Endothelial cell of umbilical vein (primary cell): ENCODE data around the gene PPP1R15B. TPM values are rescaled to one million over a fixed set of nuclear protein-coding genes. Genes with fewer than 3 reads are reported as not detected.

ENCODE experiments used
- BruUV-seq: library from RNA; stranded (reverse); fragments of 400-500 nt; replicated peaks from 2 replicates; lab custom pipeline; 2021; lab: Mats Ljungman, UMichigan
- CTCF ChIA-PET: fragments of 300-600, 350-600 bp; sonication (Branson Sonifier 250); formaldehyde crosslinking; loops from one replicate; lab custom pipeline; 2021; ENCODE audit warnings: antibody characterized with exemption, inconsistent platforms; lab: Charles Lee
- POLR2A ChIA-PET: fragments of 300-600, 350-600 bp; sonication (Branson Sonifier 250); formaldehyde crosslinking; loops from one replicate; lab custom pipeline; 2021; ENCODE audit warnings: antibody characterized with exemption, inconsistent platforms; lab: Charles Lee
- DNase-seq: peaks from one replicate; pipeline ENCODE4 v3.0.0-alpha.2; 2011; ENCODE audit warnings: low read depth, low spot score
- FAIRE-seq: peaks from 2 replicates; lab custom pipeline; 2011; peaks lifted over from hg19 to GRCh38; lab: Jason Lieb, UNC
- H2AFZ ChIP-seq: 2 replicates; pipeline ENCODE4 v1.6.0; 2012; ENCODE audit warnings: low read depth, low read length, control low read depth, inconsistent platforms
- H3K27ac ChIP-seq: 2 replicates; pipeline ENCODE4 v1.5.1; 2011; ENCODE audit warnings: low read depth, mild to moderate bottlenecking, control low read depth, low read length, moderate library complexity; ENCODE audit not compliant: insufficient read depth
- H3K27me3 ChIP-seq, 2 experiments: 2 replicates each; pipeline versions ENCODE4 v1.6.0 to v1.6.1; 2011; ENCODE audit warnings: low read length in 2 of 2, mixed read lengths in 1 of 2; ENCODE audit not compliant: control insufficient read depth in 2 of 2, insufficient read depth in 2 of 2
- H3K36me3 ChIP-seq, 2 experiments: 2 replicates in 1 of 2; 3 replicates in 1 of 2; pipeline ENCODE4 v1.5.1; 2011; ENCODE audit warnings: low read length in 2 of 2, mild to moderate bottlenecking in 1 of 2, moderate library complexity in 1 of 2; ENCODE audit not compliant: control insufficient read depth in 2 of 2, insufficient read depth in 2 of 2; ENCODE audit errors: extremely low read depth in 1 of 2
- H3K4me1 ChIP-seq: 3 replicates; pipeline ENCODE4 v1.5.1; 2011; ENCODE audit warnings: mild to moderate bottlenecking, low read length; ENCODE audit not compliant: control insufficient read depth, insufficient read depth; ENCODE audit errors: extremely low read depth
- H3K4me2 ChIP-seq: 2 replicates; pipeline ENCODE4 v1.6.1; 2011; ENCODE audit warnings: low read length, control low read depth, mixed read lengths; ENCODE audit not compliant: insufficient read depth
- H3K4me3 ChIP-seq, 3 experiments: fragments of 200-600 bp in 1 of 3; sonication (generic), shearing (Covaris generic) in 1 of 3; replicated peaks in 1 of 3; 2 replicates each; pipeline ENCODE4 v1.5.1; 2011 to 2016; ENCODE audit warnings: control low read depth in 3 of 3, low read length in 3 of 3, mild to moderate bottlenecking in 2 of 3, inconsistent platforms in 1 of 3, low read depth in 1 of 3, moderate library complexity in 1 of 3; ENCODE audit not compliant: insufficient read depth in 1 of 3
- H3K79me2 ChIP-seq: 2 replicates; pipeline ENCODE4 v1.6.0; 2012; ENCODE audit warnings: low read length, inconsistent platforms; ENCODE audit not compliant: control insufficient read depth, insufficient read depth
- H3K9ac ChIP-seq: replicated peaks from 2 replicates; pipeline ENCODE3; 2011; ENCODE audit warnings: low read length, control low read depth; ENCODE audit not compliant: insufficient read depth; ENCODE audit errors: extremely low read depth
- H3K9me1 ChIP-seq: replicated peaks from 3 replicates; pipeline ENCODE4 v1.6.0; 2011; ENCODE audit warnings: mild to moderate bottlenecking, low read length; ENCODE audit not compliant: control insufficient read depth, insufficient read depth; ENCODE audit errors: extremely low read depth
- H3K9me3 ChIP-seq: replicated peaks from 2 replicates; pipeline ENCODE4 v1.5.1; 2012; ENCODE audit warnings: low read length, inconsistent platforms; ENCODE audit not compliant: control insufficient read depth, insufficient read depth
- H4K20me1 ChIP-seq: replicated peaks from 2 replicates; pipeline ENCODE3; 2011; ENCODE audit warnings: mild to moderate bottlenecking, low read length; ENCODE audit not compliant: control insufficient read depth, insufficient read depth; ENCODE audit errors: extremely low read depth
- CTCF ChIP-seq, 2 donors: IDR thresholded peaks; 1 replicate in 1 of 2; 2 replicates in 1 of 2; pipeline ENCODE4 v1.5.1; 2011; ENCODE audit warnings: low read length in 2 of 2, mild to moderate bottlenecking in 2 of 2, moderate library complexity in 2 of 2, control low read depth in 1 of 2, inconsistent platforms in 1 of 2, low read depth in 1 of 2; ENCODE audit not compliant: insufficient read depth in 1 of 2; ENCODE audit errors: extremely low read depth in 1 of 2
- EZH2 ChIP-seq: IDR thresholded peaks from 2 replicates; pipeline ENCODE4 v1.6.1; 2012; ENCODE audit warnings: borderline replicate concordance, low read depth, mild to moderate bottlenecking, moderate library complexity, low read length, inconsistent platforms; ENCODE audit not compliant: severe bottlenecking
- FOS ChIP-seq: IDR thresholded peaks from 2 replicates; pipeline ENCODE4 v1.6.1; 2011; ENCODE audit warnings: mild to moderate bottlenecking, low read length, moderate library complexity, borderline replicate concordance; ENCODE audit not compliant: insufficient read depth
- GATA2 ChIP-seq: IDR thresholded peaks from 2 replicates; pipeline ENCODE4 v1.7.0; 2011; ENCODE audit warnings: low read depth, mild to moderate bottlenecking, moderate library complexity, mixed read lengths, low read length; ENCODE audit not compliant: insufficient read length, insufficient read depth
- JUN ChIP-seq: IDR thresholded peaks from 2 replicates; pipeline ENCODE4 v1.6.1; 2011; ENCODE audit warnings: borderline replicate concordance, low read depth; ENCODE audit not compliant: insufficient read length, insufficient read depth
- MAX ChIP-seq: IDR thresholded peaks from 2 replicates; pipeline ENCODE4 v1.6.1; 2011; ENCODE audit not compliant: insufficient read depth, insufficient read length
- MYC ChIP-seq: IDR thresholded peaks from one replicate; pipeline ENCODE4 v1.6.1; 2011; ENCODE audit warnings: mild to moderate bottlenecking, low read depth, low read length
- POLR2A ChIP-seq: IDR thresholded peaks from 2 replicates; pipeline ENCODE4 v1.6.1; 2012; ENCODE audit warnings: low read depth, mild to moderate bottlenecking, control low read depth, low read length
- POLR2AphosphoS5 ChIP-seq: IDR thresholded peaks from 2 replicates; pipeline ENCODE4 v1.6.1; 2012; ENCODE audit warnings: low read depth, mild to moderate bottlenecking, control low read depth, low read length, moderate library complexity; ENCODE audit not compliant: insufficient read depth
- dilution Hi-C: fragments of 300-500 bp; cut with MboI; formaldehyde crosslinking; loops from one replicate; pipeline ENCODE4 v1.15.0; 2019; ENCODE audit warnings: low sequenced_read_pairs; ENCODE audit not compliant: extremely low pct_ligation_motif_present
- intact Hi-C: fragments of 100-400 bp; cut with micrococcal nuclease; formaldehyde crosslinking; loops from one replicate; pipeline ENCODE4 v1.10.0; 2022
- polyA plus RNA-seq, 4 experiments: library from polyadenylated mRNA; depleted of rRNA in 3 of 4; stranded (reverse) in 3 of 4; unstranded in 1 of 4; fragments of >200 nt; gene quantifications; 2 replicates each; pipeline versions ENCODE4 v1.2.1 to v1.2.3, GENCODE V29; 2011 to 2012; ENCODE audit warnings: missing spikeins in 1 of 4
- total RNA-seq: library from RNA; stranded (reverse); gene quantifications from 2 replicates; pipeline ENCODE4 v1.2.3, GENCODE V29; 2021

PPP1R15B gene
- total and polyA plus RNA-seq, 2 donors (not counting 3 experiments of a cell fraction or from before 2014, with no cell fraction given): 16.8 to 39.8 TPM

GRCh38 chr1:204410688-204411450, 748 bp downstream of the PPP1R15B start:
- Histone ChIP-seq H3K4me2 (peak overlapping the region; percentile 89), H3K9me3 (no peaks in the 10 kb centered on the region), H2AFZ (no peak overlapping the region), H4K20me1 (peaks cover 32% of the 10 kb centered on the region), H3K9me1 (no peaks in the 10 kb centered on the region), H3K4me1 (peaks cover 13% of the 10 kb centered on the region), H3K27ac (peak overlapping the region; percentile 80), H3K36me3 (peaks cover 2 to 3% of the 10 kb centered on the region in 2 experiments), H3K79me2 (peaks cover 57% of the 10 kb centered on the region), H3K9ac (peak overlapping the region; percentile 85), H3K27me3 (no peaks in the 10 kb centered on the region), H3K4me3 (peak overlapping the region; percentile 49 to 94 (median 78))
- CTCF ChIA-PET: interaction anchor here (0.9 to 4.7 kb wide), 8 partner anchors 12 to 96 kb away, joined by 3 to 77 read pairs (median 5); partner anchors contain the start of gene PIK3C2B
- no TSS peak for BruUV-seq
- intact Hi-C loops (loop anchor here (1.0 to 2.0 kb wide), 3 partner anchors 20 to 92 kb away; no protein-coding TSS in a partner anchor), dilution Hi-C loops (no loop called here)
- peak; percentile 37 for FAIRE-seq
- TF ChIP-seq MYC (no peak), FOS (no peak), POLR2AphosphoS5 (no peak)
- POLR2A ChIA-PET: no interaction called here
- peak; percentile 67 for DNase-seq

- DNase-seq (no peak), FAIRE-seq (no peak)
- ChIA-PET POLR2A (no interaction called here), CTCF (interaction anchor here (0.9 to 4.7 kb wide), 9 partner anchors 11 to 97 kb away, joined by 3 to 77 read pairs (median 4); partner anchors contain the start of gene PIK3C2B)
- peak overlapping the region; percentile 85 for H3K9ac ChIP-seq
- peaks cover 2 to 8% of the 10 kb centered on the region in 2 experiments for H3K36me3 ChIP-seq
- peak overlapping the region; percentile 89 for H3K4me2 ChIP-seq
- peaks cover 21% of the 10 kb centered on the region for H3K4me1 ChIP-seq
- no peak overlapping the region for H2AFZ ChIP-seq
- TF ChIP-seq MAX (no peak), FOS (no peak), EZH2 (no peak), CTCF (IDR thresholded peaks at IDR 0.05; ENCODE audit: extremely low read depth in 1 of 2, insufficient read depth in 1 of 2, low read depth in 1 of 2, low read length in 2 of 2) (no peak), POLR2AphosphoS5 (no peak), MYC (no peak), GATA2 (no peak), POLR2A (no peak), JUN (no peak)
- H3K27ac ChIP-seq: peak overlapping the region; percentile 80
- peak overlapping the region; percentile 49 to 94 (median 78) for H3K4me3 ChIP-seq
- peaks cover 65% of the 10 kb centered on the region for H3K79me2 ChIP-seq
- no peaks in the 10 kb centered on the region for H3K27me3 ChIP-seq
- H4K20me1 ChIP-seq: peaks cover 36% of the 10 kb centered on the region
- dilution Hi-C loops: no loop called here
- intact Hi-C loops: loop anchor here (2.0 kb wide), 1 partner anchor 93 kb away; no protein-coding TSS in a partner anchor
- H3K9me1 ChIP-seq: no peaks in the 10 kb centered on the region
- no TSS peak for BruUV-seq
- H3K9me3 ChIP-seq: no peaks in the 10 kb centered on the region
Observed at GRCh38 chr1:204409836-204410687, 1.6 kb downstream of the PPP1R15B start.
